ENCODE data around the gene AXDND1.

DNA sequence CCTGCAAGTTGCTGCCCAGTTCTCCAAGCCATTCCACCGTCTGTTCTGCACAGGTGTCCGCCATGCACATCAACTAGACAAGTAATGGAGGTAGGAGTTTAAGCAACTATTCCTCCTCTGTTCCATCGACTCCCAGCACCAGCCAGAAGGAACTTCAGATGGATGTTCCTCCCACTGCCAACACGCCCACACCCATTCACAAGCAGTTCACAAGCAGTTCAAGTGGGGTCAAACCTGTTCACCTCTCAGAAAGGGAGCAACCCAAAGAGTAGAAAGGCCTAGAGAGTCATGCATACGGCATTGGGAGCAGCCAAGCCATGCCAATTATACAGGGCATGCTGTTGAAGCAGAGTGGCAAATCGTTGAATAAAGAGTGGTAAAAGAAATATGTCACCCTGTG, 221.6 kb downstream of the AXDND1 start:
- TF ChIP-seq, protein P1, sequence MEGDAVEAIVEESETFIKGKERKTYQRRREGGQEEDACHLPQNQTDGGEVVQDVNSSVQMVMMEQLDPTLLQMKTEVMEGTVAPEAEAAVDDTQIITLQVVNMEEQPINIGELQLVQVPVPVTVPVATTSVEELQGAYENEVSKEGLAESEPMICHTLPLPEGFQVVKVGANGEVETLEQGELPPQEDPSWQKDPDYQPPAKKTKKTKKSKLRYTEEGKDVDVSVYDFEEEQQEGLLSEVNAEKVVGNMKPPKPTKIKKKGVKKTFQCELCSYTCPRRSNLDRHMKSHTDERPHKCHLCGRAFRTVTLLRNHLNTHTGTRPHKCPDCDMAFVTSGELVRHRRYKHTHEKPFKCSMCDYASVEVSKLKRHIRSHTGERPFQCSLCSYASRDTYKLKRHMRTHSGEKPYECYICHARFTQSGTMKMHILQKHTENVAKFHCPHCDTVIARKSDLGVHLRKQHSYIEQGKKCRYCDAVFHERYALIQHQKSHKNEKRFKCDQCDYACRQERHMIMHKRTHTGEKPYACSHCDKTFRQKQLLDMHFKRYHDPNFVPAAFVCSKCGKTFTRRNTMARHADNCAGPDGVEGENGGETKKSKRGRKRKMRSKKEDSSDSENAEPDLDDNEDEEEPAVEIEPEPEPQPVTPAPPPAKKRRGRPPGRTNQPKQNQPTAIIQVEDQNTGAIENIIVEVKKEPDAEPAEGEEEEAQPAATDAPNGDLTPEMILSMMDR (conservative IDR thresholded peaks at IDR 0.05): no peak
- TF ChIP-seq EZH2 (IDR thresholded peaks at IDR 0.05; ENCODE audit: low read depth): no peak

All from PC-9 (cell line).